PFSK-1 (cell line): ENCODE results near the gene ZNF608.

Source experiments
- POLR2AphosphoS5 ChIP-seq: IDR thresholded peaks from 2 replicates; pipeline ENCODE4 v1.6.1; 2012; ENCODE audit warnings: low read depth, mild to moderate bottlenecking, control low read depth, low read length, moderate library complexity
- TAF1 ChIP-seq: IDR thresholded peaks from 2 replicates; pipeline ENCODE4 v1.6.1; 2012; ENCODE audit warnings: low read length, control low read depth, borderline replicate concordance; ENCODE audit not compliant: insufficient read depth
- TF ChIP-seq, protein P1 (sequence below), 2 experiments: IDR thresholded peaks; 2 replicates each; pipeline versions ENCODE4 v1.6.1 to v1.8.0; 2011 to 2012; ENCODE audit warnings: low read depth in 2 of 2, low read length in 2 of 2, control low read depth in 1 of 2, inconsistent platforms in 1 of 2, mild to moderate bottlenecking in 1 of 2, moderate library complexity in 1 of 2; ENCODE audit not compliant: insufficient read depth in 1 of 2

DNA sequence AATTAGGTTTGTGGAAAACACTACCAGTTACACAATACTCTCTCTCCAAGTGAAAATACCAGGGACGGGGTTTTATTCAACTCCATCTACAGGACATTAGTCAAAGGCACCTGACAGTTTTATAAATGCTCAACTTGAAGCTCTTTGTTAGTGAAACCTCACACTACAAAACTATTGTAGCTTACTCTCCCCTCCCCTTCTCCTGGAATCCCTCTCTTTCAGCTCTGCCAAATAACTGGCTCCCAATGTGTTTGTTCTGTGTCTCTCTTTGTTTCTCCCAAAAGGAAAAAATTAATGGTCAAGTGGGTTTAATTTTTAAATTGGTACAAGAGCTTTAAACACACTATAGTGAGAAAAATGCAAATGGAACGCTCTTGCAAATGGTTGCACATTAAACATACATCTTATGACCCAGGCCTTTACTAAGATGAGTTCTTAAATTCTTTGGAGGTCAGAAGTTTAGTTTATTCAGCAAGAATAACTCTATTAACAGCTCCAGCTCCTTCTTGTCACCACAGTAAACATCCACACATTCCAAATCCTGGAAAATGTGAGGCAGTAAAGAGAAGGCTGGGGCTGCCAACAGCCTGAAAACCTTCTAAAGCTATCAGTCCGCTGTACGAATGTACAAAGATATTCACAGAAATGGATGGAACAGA is 48.4 kb downstream of the ZNF608 start:
- TF ChIP-seq POLR2AphosphoS5 (no peak), TAF1 (no peak)
- TF ChIP-seq, protein P1, sequence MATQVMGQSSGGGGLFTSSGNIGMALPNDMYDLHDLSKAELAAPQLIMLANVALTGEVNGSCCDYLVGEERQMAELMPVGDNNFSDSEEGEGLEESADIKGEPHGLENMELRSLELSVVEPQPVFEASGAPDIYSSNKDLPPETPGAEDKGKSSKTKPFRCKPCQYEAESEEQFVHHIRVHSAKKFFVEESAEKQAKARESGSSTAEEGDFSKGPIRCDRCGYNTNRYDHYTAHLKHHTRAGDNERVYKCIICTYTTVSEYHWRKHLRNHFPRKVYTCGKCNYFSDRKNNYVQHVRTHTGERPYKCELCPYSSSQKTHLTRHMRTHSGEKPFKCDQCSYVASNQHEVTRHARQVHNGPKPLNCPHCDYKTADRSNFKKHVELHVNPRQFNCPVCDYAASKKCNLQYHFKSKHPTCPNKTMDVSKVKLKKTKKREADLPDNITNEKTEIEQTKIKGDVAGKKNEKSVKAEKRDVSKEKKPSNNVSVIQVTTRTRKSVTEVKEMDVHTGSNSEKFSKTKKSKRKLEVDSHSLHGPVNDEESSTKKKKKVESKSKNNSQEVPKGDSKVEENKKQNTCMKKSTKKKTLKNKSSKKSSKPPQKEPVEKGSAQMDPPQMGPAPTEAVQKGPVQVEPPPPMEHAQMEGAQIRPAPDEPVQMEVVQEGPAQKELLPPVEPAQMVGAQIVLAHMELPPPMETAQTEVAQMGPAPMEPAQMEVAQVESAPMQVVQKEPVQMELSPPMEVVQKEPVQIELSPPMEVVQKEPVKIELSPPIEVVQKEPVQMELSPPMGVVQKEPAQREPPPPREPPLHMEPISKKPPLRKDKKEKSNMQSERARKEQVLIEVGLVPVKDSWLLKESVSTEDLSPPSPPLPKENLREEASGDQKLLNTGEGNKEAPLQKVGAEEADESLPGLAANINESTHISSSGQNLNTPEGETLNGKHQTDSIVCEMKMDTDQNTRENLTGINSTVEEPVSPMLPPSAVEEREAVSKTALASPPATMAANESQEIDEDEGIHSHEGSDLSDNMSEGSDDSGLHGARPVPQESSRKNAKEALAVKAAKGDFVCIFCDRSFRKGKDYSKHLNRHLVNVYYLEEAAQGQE (IDR thresholded peaks at IDR 0.05; ENCODE audit: insufficient read depth in 1 of 2, low read depth in 2 of 2, low read length in 2 of 2): no peak
